MG63 (cell line): ENCODE data around the gene PHF2. TPM values are rescaled to one million over a fixed set of nuclear protein-coding genes. Genes with fewer than 3 reads are reported as not detected.

Experiments
- DNase-seq: peaks from one replicate; pipeline ENCODE4 v3.0.0-alpha.2; 2020
- H3K27me3 ChIP-seq: fragments of 250-450 bp; sonication (Bioruptor Pico); 2 replicates; pipeline ENCODE4 v1.5.1; 2020; ENCODE audit warnings: mild to moderate bottlenecking, moderate library complexity
- H3K36me3 ChIP-seq: fragments of 250-450 bp; sonication (Bioruptor Pico); 2 replicates; pipeline ENCODE4 v1.5.1; 2020; ENCODE audit warnings: mild to moderate bottlenecking, moderate library complexity
- H3K4me3 ChIP-seq: fragments of 250-450 bp; sonication (Bioruptor Pico); 2 replicates; pipeline ENCODE4 v1.5.1; 2020; ENCODE audit warnings: mild to moderate bottlenecking, moderate library complexity
- H3K9me3 ChIP-seq: fragments of 250-450 bp; sonication (Bioruptor Pico); 2 replicates; pipeline ENCODE4 v1.5.1; 2020; ENCODE audit warnings: mild to moderate bottlenecking, moderate library complexity
- total RNA-seq: library from RNA; depleted of rRNA; stranded (reverse); fragments of >200 nt; shearing (Covaris generic); gene quantifications from 2 replicates; pipeline ENCODE4 v1.2.3, GENCODE V29; 2014; ENCODE audit warnings: low replicate concordance

The PHF2 gene
- total RNA-seq, 1 experiment from 2014 or later: 6.6 TPM

DNA sequence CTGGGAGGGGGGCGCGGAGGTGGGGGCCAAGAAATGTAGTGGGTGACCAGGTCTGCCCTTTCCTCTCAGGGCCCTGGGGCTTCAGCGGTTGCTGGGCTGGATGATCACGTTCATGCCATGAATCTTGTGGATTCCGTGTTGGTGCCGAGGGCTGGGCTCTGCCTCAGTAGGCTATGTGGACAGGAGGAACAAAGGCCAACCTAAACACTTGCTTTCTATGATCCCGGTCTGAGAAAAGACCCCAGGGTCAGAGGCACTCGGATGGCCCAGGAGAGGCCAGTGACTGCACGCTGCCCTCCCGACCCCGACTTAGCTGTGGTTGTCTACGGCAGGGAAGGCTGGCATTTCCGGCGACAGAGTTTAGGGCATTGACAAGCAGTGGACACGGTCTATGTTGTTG lies 26.6 kb downstream of the PHF2 start:
- no peak for DNase-seq
- Histone ChIP-seq H3K27me3 (no peaks in the 10 kb centered on the region), H3K36me3 (no peaks in the 10 kb centered on the region), H3K4me3 (no peak overlapping the region), H3K9me3 (peaks cover 3% of the 10 kb centered on the region; the same call in 1 of the 2 replicates)

DNA sequence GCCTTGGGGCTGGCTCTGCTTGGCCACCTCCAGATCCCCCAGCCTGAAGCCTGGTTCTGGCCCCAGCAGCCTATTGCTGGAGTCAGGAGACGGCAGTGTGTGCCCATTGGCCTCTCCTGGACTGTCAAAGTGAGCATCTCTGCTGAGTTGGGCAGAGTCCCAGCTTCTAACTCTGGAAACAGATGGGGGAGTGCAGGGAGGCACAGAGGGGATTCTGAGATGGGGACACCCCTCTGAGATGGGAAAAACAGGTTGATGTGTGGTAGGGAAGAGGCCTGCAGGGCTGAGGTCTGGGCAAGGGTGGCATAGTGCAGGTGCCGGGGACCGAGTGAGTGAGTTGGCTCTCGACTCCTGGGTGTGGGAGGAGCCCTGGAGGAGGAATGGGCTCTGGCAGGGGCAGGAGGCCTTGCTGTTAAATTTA lies 27.5 kb downstream of the PHF2 start:
- Histone ChIP-seq H3K36me3 (no peaks in the 10 kb centered on the region), H3K9me3 (peaks cover 3% of the 10 kb centered on the region; the same call in 1 of the 2 replicates), H3K4me3 (no peak overlapping the region), H3K27me3 (no peaks in the 10 kb centered on the region)
- no peak for DNase-seq

DNA sequence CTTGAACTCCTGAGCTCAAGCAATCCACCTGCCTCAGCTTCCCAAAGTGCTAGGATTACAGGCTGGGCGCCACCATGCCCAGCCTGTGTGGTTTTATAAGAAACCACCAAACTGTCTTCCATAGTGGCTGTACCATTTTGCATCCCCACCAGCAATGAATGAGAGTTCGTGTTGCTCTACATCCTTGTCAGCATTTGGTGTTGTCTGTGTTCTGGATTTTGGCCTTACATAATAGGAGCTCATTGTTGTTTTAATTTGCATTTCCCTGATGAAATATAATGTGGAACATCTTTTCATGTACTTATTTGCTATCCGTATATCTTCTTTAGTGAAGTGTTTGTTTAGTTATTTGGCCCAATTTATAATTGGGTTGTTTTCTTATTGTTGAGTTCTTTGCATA lies 29.8 kb downstream of the PHF2 start:
- Histone ChIP-seq H3K9me3 (peaks cover 12% of the 10 kb centered on the region; the same call in 1 of the 2 replicates), H3K36me3 (no peaks in the 10 kb centered on the region), H3K4me3 (no peak overlapping the region)

DNA sequence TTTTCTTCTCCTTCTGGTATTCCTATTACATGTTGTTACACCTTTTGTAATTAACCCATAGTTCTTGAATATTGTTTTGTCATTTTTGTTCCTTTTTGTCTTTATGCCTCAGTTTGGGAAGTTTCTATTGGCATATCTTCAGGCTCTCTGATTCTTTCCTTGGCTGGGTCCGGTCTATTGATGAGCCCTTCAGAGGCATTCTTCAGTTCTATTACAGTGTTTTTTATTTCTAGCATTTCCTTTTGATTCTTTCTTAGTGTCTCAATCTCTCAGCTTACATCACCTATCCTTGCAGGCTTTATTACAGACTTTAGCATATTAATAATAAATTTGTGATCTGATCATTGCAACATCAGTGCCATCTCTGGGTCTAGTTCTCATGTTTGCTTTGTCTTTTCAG lies 33.8 kb downstream of the PHF2 start:
- H3K27me3 ChIP-seq: no peaks in the 10 kb centered on the region
- DNase-seq: no peak
- H3K36me3 ChIP-seq: no peaks in the 10 kb centered on the region
- peaks cover 12% of the 10 kb centered on the region; the same call in 1 of the 2 replicates for H3K9me3 ChIP-seq
- H3K4me3 ChIP-seq: no peak overlapping the region

More for the DNA sequence above, 29.8 kb downstream of the PHF2 start:
- no peaks in the 10 kb centered on the region for H3K27me3 ChIP-seq
- no peak for DNase-seq

DNA sequence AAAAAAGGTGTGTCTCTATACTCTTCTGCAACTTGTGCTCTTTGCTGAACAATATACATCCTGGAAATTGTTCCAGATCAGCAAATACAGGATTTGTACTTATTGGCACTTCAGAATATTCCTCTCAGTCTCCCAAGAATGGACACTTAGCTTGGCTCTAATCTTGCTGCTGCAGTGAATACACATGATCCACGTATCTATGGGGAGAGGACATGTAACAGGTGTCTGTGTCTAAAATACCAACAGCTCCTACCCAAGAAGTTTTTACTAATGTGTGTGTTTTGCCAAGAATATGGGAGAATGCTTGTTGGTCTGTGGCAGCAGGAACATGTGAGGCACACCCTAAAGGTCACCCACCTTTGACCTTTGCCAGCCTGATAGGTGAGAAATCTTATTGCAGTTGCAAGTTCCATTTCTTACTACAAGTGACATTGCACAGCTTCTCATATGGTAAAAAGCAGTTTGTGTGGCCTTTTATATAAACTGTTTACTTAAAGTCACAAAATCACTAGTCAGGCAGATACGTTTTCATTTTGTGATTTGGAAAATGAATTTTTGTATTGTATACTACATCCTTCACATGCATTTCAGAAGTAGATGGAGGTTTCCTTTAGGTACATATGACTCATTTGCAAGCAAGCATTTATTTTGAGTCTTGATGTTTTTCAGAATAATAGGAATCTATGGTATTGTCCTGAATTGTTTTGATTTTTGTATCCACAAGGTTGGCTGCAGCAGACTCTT lies 35.8 kb downstream of the PHF2 start:
- DNase-seq: no peak
- peaks cover 9% of the 10 kb centered on the region; the same call in 1 of the 2 replicates for H3K9me3 ChIP-seq
- no peak overlapping the region for H3K4me3 ChIP-seq
- no peaks in the 10 kb centered on the region for H3K27me3 ChIP-seq
- H3K36me3 ChIP-seq: no peaks in the 10 kb centered on the region

DNA sequence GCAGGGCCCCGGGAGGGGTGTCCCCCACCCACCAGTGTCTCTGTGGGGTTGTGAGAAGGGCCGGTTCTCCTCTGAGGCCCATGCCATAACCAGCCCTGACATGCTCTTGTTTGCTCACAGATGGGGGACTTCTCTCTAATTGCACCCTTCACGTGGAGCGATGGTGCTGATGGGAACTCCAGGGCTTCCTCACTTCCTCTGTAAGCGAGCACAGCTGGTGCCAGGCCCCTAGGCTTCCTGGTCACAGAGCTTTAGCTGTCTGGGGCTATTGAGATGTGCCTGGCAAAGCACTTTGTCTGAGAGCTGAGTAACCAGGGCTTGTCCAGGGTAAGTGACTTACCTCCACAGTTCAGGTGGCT lies 36.4 kb downstream of the PHF2 start:
- H3K4me3 ChIP-seq: no peak overlapping the region
- no peak for DNase-seq
- no peaks in the 10 kb centered on the region for H3K36me3 ChIP-seq
- H3K27me3 ChIP-seq: no peaks in the 10 kb centered on the region
- H3K9me3 ChIP-seq: peaks cover 9% of the 10 kb centered on the region; the same call in 1 of the 2 replicates

DNA sequence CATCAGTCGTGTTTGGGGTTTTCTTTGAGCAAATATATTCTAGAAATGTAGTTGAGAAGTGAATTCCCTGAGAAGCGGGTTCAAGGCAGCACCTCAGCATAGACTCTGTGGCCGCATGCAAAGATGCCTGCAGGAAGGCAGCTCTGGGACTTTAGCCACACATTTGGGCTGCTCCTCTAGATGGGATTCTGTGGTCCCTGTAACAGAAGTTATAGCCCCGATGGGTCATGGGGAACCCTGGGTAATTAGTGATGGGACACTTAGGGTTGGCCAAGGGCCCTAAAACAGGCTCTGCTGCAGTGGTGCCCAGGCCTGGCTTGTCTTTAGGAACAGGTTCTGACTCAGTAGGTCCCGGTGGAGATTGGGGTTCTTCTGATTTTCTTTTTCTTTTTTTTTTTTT lies 36.8 kb downstream of the PHF2 start:
- H3K9me3 ChIP-seq: peaks cover 9% of the 10 kb centered on the region; the same call in 1 of the 2 replicates
- DNase-seq: no peak
- no peaks in the 10 kb centered on the region for H3K36me3 ChIP-seq
- H3K4me3 ChIP-seq: no peak overlapping the region
- H3K27me3 ChIP-seq: no peaks in the 10 kb centered on the region

DNA sequence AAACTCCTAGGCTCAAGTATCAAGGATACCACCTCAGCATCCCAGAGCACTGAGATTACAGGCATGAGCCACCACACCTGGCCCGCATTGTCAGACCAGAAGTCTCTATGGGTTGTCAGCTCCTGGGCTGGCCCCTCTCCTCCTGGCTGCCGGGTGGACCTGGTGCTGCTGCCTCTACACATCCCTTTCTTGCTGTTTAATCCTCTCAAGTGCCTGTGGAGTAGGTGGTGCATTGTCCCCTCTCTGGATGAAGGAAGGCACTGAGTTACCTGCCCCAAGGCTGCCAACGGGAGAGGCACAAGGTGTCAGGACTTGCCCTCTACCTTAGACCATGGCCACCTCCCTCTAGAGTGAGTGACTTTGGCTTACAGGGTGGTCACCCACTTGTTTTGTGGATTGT lies 37.4 kb downstream of the PHF2 start:
- Histone ChIP-seq H3K9me3 (peaks cover 9% of the 10 kb centered on the region; the same call in 1 of the 2 replicates), H3K27me3 (no peaks in the 10 kb centered on the region), H3K4me3 (no peak overlapping the region), H3K36me3 (no peaks in the 10 kb centered on the region)
- no peak for DNase-seq

DNA sequence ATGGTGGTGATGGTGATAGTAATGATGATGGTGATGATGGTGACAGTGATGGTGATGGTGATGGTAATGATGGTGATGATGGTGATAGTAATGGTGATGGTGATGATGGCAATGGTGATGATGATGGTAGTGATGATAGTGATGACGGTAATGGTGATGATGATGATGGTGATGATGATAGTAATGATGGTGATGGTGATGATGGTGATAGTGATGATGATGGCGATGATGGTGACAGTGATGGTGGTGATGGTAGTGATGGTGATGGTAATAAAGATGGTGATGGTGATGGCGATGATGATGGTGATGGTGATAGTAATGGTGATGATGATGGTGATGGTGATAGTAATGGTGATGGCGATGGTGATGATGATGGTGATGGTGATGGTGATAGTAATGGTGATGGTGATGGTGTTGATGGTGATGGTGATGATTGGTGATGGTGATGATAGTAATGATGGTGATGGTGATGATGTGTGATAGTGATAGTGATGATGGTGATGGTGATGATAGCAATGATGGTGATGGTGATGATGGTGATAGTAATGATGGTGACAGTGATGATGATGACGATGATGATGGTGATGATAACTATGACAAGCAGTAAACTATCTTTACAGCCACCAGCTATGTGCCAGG lies 38.6 kb downstream of the PHF2 start:
- no peaks in the 10 kb centered on the region for H3K27me3 ChIP-seq
- no peak overlapping the region for H3K4me3 ChIP-seq
- DNase-seq: no peak
- peaks cover 5% of the 10 kb centered on the region; the same call in 1 of the 2 replicates for H3K9me3 ChIP-seq
- H3K36me3 ChIP-seq: no peaks in the 10 kb centered on the region

DNA sequence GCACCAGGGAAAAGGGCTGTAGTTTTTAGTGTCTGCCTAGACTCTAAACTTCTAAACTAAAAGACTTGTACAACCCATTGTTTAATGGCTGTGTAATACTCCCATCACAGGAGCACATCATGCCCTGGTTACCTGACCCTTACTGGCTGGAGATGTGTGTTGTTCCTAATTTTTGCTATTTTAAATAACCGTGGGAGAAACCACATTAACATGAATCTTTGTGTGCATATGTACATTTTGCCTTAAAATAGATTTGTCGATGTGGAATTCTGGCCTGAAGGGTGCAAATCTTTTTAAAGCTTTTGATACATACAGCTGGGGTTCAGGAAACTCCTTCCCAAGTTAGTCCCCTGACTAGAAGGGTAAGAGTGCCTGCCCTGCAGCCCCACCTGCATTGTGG lies 39.7 kb downstream of the PHF2 start:
- no peaks in the 10 kb centered on the region for H3K27me3 ChIP-seq
- no peaks in the 10 kb centered on the region for H3K36me3 ChIP-seq
- H3K9me3 ChIP-seq: no peaks in the 10 kb centered on the region
- H3K4me3 ChIP-seq: no peak overlapping the region
- no peak for DNase-seq

DNA sequence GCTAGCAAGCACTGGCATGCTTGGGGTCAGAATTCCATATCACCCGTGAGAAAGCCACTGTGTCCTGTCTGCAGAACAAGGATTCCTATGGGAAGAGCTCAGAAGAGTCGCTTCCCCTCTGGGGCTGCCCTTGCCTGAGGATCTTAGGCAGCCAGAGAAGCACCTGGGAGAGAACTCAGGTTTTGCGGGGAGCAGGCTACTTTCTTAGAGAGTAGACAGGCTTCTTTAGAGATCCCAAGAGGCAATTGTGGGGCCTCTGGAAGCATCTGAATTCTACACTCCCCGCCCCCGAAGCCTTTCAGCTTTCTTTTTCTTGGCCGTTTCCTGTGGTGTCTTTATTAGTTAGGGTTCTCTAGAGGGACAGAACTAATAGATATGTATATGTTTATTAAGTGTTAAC lies 40.9 kb downstream of the PHF2 start:
- Histone ChIP-seq H3K9me3 (no peaks in the 10 kb centered on the region), H3K27me3 (no peaks in the 10 kb centered on the region), H3K36me3 (no peaks in the 10 kb centered on the region), H3K4me3 (no peak overlapping the region)
- no peak for DNase-seq

DNA sequence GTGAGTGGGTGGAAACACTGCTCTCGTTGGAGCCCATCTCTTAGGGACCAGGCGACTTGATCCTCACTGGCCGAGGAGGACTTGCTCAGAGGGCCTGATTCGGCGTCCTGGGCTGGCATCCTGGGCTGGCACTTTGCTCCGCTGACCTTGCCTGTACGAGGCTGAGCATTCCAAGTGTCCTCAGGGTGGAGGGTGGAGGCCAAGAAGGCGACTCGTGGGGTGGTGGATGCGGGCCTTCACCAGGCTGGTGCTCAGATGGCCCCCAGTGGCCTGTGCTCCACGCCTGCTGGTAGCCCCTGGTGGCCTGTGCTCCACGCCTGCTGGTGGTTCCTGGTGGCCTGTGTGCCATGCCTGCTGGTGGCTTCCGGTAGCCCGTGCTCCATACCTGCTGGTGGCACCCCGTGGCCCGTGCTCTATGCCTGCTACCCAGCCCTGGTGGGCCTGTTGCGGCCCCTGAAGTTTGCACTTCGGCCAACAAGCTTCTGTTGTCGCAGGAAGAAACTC lies 42.9 kb downstream of the PHF2 start:
- no peaks in the 10 kb centered on the region for H3K36me3 ChIP-seq
- H3K4me3 ChIP-seq: no peak overlapping the region
- no peaks in the 10 kb centered on the region for H3K27me3 ChIP-seq
- no peak for DNase-seq
- no peaks in the 10 kb centered on the region for H3K9me3 ChIP-seq

DNA sequence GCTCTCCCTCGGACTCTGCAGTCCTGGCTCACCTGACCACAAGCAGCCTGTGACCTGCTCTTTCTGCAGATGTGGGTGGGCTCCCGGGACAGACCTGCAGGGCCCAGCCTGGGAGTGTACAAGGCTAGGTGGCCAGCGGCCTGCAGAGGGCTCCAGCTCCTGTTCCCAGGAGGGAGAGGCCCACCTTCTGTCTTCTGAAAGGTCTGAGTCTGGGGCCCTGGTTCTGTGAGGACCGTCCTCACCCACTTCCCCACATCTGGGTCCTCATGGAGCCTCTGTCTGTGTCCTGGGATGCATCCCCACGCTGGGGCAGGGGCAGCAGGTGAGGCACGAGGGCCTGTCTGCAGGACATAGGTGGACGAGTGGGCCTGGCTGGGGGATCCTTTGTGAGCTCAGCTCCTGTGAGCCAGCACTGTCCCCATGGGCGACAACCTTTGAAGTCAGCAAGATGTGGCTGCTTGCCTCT lies 43.7 kb downstream of the PHF2 start:
- DNase-seq: no peak
- Histone ChIP-seq H3K9me3 (no peaks in the 10 kb centered on the region), H3K4me3 (no peak overlapping the region)

DNA sequence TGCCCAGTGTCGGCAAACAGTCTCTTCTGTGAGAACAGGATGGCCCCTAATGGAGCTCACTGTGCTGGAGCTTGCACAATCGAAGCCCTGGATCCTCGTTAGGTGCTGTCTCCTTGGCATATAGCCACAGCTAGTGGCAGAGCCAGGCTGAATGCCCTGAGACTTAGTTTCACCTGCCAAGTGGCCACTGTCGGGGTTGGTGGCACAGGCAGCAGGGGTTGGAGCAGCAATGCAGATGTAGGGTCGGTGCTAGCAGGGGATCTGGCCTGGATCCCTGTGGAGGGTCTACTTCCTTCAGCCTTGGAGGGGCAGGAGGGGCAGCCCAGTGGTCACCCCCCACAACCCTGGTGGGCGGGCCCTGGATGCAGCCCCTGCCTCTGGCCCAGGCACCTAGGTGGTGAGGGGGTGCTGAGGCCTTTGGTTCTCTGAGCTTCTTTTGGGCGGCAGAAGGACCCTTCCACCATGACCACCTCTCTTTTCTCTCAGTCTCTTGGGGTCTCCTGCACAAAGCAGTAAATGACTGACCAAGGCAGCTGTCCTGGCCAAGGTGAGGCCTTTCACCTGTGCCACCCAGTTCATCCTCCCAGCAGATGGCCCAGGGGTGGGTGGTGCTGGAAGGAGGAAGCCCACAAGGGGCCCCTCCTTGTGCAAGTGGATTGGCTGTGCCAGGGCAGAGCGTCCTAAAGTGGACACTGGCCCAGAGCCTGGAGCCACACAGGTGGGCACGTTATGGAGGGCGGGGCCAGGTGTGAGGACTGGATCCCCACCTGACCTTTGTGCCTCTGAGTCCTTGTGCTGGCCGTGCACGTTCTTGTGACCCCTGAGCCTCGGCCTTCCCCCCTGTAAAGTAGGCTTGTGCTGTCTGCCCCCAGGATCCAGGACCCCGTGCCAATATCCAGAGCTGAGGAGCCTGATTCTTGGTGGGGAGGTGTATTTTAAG lies 44.8 kb downstream of the PHF2 start:
- no peak overlapping the region for H3K4me3 ChIP-seq
- no peaks in the 10 kb centered on the region for H3K27me3 ChIP-seq
- no peaks in the 10 kb centered on the region for H3K9me3 ChIP-seq
- no peaks in the 10 kb centered on the region for H3K36me3 ChIP-seq
- DNase-seq: no peak

More for the DNA sequence above, 43.7 kb downstream of the PHF2 start:
- Histone ChIP-seq H3K36me3 (no peaks in the 10 kb centered on the region), H3K27me3 (no peaks in the 10 kb centered on the region)

DNA sequence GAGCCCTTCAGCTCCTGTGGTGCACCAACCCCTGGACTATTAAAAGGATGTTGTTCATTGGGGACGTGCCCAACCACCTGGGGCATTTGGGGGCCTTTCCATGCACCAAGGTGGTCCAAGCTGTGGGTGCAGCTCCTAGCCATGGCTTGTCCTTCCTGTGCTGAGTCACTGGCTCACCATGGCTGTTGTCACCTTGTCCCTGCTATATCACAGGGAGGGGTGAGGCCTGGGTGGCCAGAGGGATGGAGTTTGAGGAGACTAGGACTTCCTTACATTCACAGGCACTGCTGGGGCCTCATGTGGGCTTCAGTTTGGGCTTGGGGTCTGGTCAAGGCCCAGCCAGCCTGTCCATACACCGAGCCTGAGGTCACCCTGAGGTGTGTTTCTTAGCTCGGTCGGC lies 45.5 kb downstream of the PHF2 start:
- no peak for DNase-seq
- no peak overlapping the region for H3K4me3 ChIP-seq
- no peaks in the 10 kb centered on the region for H3K27me3 ChIP-seq
- H3K36me3 ChIP-seq: no peaks in the 10 kb centered on the region
- H3K9me3 ChIP-seq: no peaks in the 10 kb centered on the region; the same call in 1 of the 2 replicates

DNA sequence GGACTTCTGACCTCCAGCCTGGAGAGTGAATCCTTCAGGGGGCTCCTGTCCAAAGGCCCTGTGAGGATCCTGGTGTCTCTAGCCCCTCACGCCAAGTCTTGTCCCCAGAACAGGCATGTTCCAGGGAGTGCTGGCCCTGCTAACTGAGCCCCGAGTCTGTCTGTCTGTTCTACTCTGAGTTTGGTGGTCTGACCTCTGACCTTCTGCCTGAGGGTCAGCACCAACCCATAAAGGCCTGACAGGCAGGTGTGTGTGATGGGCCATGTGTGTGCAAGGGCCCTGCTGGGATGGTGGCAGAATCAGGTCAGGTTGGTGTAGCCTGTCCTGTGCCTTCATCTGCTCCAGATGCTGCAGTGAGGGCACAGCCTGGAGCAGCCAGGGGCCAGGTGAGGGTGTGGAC lies 46.3 kb downstream of the PHF2 start:
- no peaks in the 10 kb centered on the region for H3K27me3 ChIP-seq
- H3K36me3 ChIP-seq: no peaks in the 10 kb centered on the region
- H3K9me3 ChIP-seq: peaks cover 2% of the 10 kb centered on the region
- DNase-seq: no peak
- no peak overlapping the region for H3K4me3 ChIP-seq

DNA sequence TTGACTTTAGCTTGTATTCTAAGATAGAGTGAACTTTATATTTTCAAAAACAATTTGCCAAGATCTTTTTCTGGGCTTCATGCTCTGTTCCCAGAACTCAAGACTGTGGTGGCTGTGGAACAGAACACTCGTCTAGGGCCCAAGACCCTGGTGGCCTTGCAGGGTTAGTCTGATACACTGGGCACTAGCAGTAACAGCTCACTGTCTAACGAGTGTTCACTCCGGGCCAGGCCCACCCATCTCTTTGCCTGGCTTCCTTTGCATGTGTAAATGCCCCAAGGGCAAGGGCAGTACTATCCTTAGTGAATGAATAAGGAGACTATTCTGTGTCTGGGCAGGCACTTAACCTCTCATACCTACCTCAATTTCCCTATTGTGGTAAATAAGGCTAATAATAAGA lies 47.4 kb downstream of the PHF2 start:
- Histone ChIP-seq H3K4me3 (no peak overlapping the region), H3K9me3 (peaks cover 7% of the 10 kb centered on the region), H3K36me3 (no peaks in the 10 kb centered on the region), H3K27me3 (no peaks in the 10 kb centered on the region)
- DNase-seq: no peak
